HEK293T (cell line): ENCODE results near the gene CD40.

Source experiments
- BHLHE40 ChIP-seq: fragments of 450-650 bp; IDR thresholded peaks from 2 replicates; pipeline ENCODE4 v1.6.1; 2016; ENCODE audit warnings: mild to moderate bottlenecking, moderate library complexity, borderline replicate concordance
- FOXK2 ChIP-seq: fragments of 450-650 bp; IDR thresholded peaks from 2 replicates; pipeline ENCODE4 v1.6.1; 2016; ENCODE audit warnings: mild to moderate bottlenecking
- FOXM1 ChIP-seq: fragments of 450-650 bp; IDR thresholded peaks from 2 replicates; pipeline ENCODE4 v1.6.1; 2017; ENCODE audit warnings: mild to moderate bottlenecking, borderline replicate concordance
- HDGF ChIP-seq: fragments of 450-650 bp; IDR thresholded peaks from 2 replicates; pipeline ENCODE4 v1.6.1; 2017; ENCODE audit warnings: antibody characterized with exemption, borderline replicate concordance
- SUZ12 ChIP-seq: fragments of 450-650 bp; IDR thresholded peaks from 2 replicates; pipeline ENCODE4 v1.6.1; 2016; ENCODE audit warnings: mild to moderate bottlenecking
- TARDBP ChIP-seq: fragments of 450-650 bp; IDR thresholded peaks from 2 replicates; pipeline ENCODE4 v1.6.1; 2016
- ZNF384 ChIP-seq: fragments of 450-650 bp; IDR thresholded peaks from 2 replicates; pipeline ENCODE4 v1.6.1; 2016

GRCh38 chr20:46161921-46162320 is 43.8 kb downstream of the CD40 start:
- TF ChIP-seq FOXM1 (no peak), FOXK2 (no peak), ZNF384 (no peak), SUZ12 (no peak), TARDBP (no peak), BHLHE40 (no peak), HDGF (no peak)
